Measurements from ENCODE around the gene ARHGEF6.
"Not testable (repeated sequence)": the region's sequence is repeated elsewhere in the genome, so short reads cannot be mapped to it uniquely, and the experiment has no call there.

Gene ARHGEF6

GRCh38 chrX:136780241-136780640, 491 bp downstream of the ARHGEF6 start:
- peak; percentile 30 for DNase-seq

GRCh38 chrX:136779346-136779781, 1.4 kb downstream of the ARHGEF6 start:
- peak; percentile 71 for DNase-seq

GRCh38 chrX:136778916-136779315, 1.8 kb downstream of the ARHGEF6 start:
- no peak for DNase-seq

GRCh38 chrX:136778020-136778419, 2.7 kb downstream of the ARHGEF6 start:
- no peak for DNase-seq

GRCh38 chrX:136773648-136774047, 7.1 kb downstream of the ARHGEF6 start:
- no peak for DNase-seq

- DNase-seq, result not testable (repeated sequence)
Observed at GRCh38 chrX:136771869-136772268, 8.9 kb downstream of the ARHGEF6 start.

- DNase-seq, result peak; percentile 80
Observed at GRCh38 chrX:136768469-136769084, 12.2 kb downstream of the ARHGEF6 start.

- peak; percentile 49 for DNase-seq
Observed at GRCh38 chrX:136767104-136767941, 13.4 kb downstream of the ARHGEF6 start.

GRCh38 chrX:136766785-136767103, 14.0 kb downstream of the ARHGEF6 start:
- no peak for DNase-seq

GRCh38 chrX:136765821-136766356, 14.8 kb downstream of the ARHGEF6 start:
- no peak for DNase-seq

GRCh38 chrX:136764206-136764605, 16.5 kb downstream of the ARHGEF6 start:
- DNase-seq, result no peak

GRCh38 chrX:136762820-136763452, 17.8 kb downstream of the ARHGEF6 start:
- DNase-seq, result no peak

- DNase-seq, result no peak
Observed at GRCh38 chrX:136761421-136761820, 19.3 kb downstream of the ARHGEF6 start.

- no peak for DNase-seq
Observed at GRCh38 chrX:136759968-136760367, 20.8 kb downstream of the ARHGEF6 start.

GRCh38 chrX:136755411-136755810, 25.3 kb downstream of the ARHGEF6 start:
- no peak for DNase-seq

GRCh38 chrX:136754651-136755050, 26.1 kb downstream of the ARHGEF6 start:
- no peak for DNase-seq

GRCh38 chrX:136752796-136753195, 27.9 kb downstream of the ARHGEF6 start:
- no peak for DNase-seq

- DNase-seq, result no peak
Observed at GRCh38 chrX:136752346-136752745, 28.4 kb downstream of the ARHGEF6 start.

- DNase-seq, result peak; percentile 47
Observed at GRCh38 chrX:136750364-136750763, 30.4 kb downstream of the ARHGEF6 start.

- DNase-seq, result peak; percentile 60
Observed at GRCh38 chrX:136747003-136747986, 33.4 kb downstream of the ARHGEF6 start.

GRCh38 chrX:136745215-136746173, 35.2 kb downstream of the ARHGEF6 start:
- no peak for DNase-seq

Data from activated CD4-positive, alpha-beta T cell treated with anti-CD3 and anti-CD28 coated beads, Interleukin-2, amount 50 U/mL, for 16 hours (primary cell).